Retina (tissue), 1 donor: ENCODE measurements around the gene NCEH1.

Experiments used
- DNase-seq: peaks from one replicate; pipeline ENCODE4 v3.0.0-alpha.2; 2016

Gene NCEH1

GRCh38 chr3:172640751-172641150 is 70.1 kb downstream of the NCEH1 start:
- DNase-seq, result no peak

DNA sequence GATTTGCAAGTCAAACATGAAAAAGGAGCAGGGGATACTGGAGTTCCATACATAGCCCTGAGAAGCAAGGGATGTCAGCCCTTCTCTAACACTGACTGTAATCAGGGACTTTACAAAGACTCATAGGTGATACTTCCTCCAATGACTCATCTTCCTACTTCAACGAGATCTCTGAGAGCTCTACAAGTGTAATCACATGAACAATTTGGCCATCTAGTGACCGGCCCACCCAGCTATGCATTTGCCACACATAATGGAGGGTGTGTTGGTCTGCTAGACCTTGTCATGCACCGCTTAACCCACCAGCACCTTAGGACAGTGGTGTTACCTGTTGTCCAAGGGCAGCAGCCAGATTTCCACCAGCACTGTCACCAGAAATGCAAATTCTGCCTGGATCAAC is 75.3 kb downstream of the NCEH1 start:
- DNase-seq, result no peak

- DNase-seq, result no peak
Measured at GRCh38 chr3:172634948-172635347, 75.9 kb downstream of the NCEH1 start.

DNA sequence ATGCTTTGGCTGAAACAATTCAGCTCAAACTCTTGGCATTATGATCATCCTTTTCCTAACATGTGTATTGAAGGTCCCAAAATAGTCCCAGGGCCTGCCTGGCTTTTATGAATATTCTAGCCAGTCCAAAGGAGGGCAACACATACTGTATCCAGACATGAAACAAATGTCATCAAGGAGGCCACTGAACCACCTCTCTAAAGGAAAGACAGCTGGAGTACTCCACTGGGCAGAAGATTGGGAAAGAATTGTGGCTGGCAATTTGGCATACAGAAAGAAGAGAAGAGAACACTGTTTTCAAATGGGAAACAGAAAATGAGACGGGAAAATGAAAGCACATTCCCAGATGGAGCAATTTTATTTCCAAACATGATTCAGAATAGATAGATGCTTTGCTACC is 80.6 kb downstream of the NCEH1 start:
- DNase-seq, result no peak

DNA sequence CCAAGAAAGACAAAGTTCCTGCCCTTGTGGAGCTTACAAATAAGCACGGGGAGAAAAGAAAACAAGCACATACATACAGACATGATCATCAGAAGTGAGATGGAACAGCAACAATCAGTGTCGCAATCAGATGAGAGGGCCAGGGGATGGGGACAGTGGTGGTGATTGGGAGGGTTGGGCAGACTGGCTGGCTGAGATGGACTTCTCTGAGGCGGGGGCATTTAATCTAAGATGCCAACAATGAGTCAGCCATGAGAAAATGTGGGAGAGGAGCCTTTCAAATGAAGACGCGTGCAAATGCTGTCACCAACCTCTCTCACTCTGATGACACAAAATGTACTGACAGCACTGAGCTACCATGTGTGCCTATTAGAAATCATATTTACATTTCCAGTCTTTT is 81.4 kb downstream of the NCEH1 start:
- no peak for DNase-seq

DNA sequence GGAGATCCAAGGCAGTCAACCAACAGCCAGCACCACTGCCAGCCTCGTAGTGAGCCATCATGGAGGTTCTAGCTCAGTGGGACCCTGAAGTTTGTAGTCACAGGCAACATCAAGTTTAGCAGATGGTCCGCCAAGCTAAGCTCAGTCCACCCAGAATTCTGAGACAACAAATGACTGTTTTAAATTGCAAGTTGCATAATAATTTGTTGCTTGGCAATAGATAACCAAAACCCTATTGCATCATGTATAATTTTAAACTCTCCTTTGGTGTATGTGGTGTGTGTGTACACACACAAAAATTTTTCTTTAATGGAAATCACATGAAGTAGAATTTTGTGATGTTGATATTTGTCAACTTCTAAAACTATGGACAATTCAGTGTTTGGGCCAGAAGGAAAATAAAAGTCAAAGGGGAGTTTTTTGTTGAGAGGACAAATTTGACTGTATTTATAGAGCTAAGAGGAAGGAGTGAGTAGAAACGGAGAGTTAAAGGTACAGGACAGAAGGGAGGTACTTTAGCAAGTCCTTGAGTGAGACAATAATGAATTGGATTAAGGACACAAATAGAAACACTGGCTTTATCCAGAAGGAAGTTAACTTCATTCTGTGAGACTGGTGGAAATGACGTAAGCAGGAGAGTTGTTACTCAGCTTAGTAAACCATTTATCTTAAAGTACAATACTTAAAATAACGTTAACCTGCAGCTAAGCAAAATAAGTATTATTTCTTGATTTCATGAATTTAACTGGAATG is 83.6 kb downstream of the NCEH1 start:
- no peak for DNase-seq

GRCh38 chr3:172626021-172626640 is 84.7 kb downstream of the NCEH1 start:
- DNase-seq, result no peak

DNA sequence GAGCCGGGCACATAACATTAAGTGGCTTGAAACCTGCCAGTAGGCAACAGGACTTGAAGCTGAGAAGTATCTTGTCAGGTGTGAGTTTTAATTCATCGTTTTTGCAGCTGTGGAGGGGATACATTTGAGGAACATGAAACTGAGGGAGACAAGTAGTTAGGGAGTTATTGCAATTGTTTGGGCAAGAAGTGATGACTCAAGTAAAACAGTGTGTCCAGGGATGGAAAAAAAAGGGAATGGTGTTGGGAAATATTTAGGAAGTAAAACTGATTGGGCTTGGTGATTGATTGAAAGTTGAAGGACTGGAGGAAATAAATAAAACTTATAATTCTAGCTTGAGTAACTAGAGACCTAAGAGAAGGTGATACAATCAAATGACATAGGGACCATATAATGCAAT is 85.5 kb downstream of the NCEH1 start:
- no peak for DNase-seq

GRCh38 chr3:172624999-172625398 is 85.9 kb downstream of the NCEH1 start:
- no peak for DNase-seq

DNA sequence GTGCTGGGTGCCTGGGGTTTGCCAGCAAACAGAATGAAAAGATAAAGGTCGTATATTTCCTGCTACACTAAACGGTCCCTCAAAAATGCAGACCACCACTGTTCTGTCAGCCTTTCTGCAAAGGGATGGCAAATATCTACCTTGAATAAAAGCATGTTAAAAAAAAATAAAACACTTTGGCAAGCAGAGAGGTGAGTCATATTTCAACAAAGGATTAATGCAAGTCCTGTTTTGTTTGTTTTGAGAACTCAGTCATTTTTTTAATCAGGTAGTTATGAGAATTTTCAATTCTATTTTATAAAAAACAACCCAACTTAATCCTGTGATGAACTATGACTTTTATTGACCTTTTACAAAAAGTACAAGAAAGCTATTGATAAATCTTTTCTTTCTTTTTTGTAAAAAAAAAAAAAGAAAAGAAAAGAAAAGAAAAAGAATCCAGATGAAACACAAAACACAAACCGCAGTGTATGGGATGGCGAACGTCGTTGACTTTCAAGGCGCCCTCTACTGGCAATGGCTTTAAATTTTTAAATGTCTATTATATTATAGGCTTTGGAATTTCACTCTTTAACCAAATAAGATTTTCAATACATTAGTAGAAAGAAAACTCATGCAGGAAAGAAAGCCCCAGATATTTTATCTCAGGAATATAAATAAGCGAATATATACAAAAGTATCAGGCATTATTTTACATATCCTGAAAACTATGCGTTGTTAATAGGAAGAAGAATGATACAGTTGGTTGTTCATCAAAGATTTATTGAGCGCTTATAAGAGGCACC is 87.8 kb downstream of the NCEH1 start:
- no peak for DNase-seq

- DNase-seq, result no peak
Measured at GRCh38 chr3:172622156-172622555, 88.7 kb downstream of the NCEH1 start.

DNA sequence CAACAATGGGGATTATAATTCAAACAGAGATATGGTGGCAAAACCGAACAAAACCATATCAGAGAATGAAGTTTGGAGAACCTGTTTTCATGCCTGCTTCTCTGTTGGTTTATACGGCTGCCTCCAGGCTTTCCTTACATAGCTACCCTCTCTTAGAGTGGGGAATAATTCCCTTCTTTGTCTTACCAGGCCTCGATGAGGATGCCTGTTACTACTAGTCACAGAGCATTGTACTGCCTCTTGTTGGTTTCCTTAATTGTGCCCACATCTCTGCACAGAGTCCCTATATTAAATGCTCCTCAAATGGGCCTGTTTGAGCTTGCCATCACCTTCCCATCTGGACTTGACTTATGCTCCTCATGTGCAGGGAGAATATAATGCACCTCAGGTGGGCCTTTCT is 92.9 kb downstream of the NCEH1 start:
- DNase-seq, result no peak

DNA sequence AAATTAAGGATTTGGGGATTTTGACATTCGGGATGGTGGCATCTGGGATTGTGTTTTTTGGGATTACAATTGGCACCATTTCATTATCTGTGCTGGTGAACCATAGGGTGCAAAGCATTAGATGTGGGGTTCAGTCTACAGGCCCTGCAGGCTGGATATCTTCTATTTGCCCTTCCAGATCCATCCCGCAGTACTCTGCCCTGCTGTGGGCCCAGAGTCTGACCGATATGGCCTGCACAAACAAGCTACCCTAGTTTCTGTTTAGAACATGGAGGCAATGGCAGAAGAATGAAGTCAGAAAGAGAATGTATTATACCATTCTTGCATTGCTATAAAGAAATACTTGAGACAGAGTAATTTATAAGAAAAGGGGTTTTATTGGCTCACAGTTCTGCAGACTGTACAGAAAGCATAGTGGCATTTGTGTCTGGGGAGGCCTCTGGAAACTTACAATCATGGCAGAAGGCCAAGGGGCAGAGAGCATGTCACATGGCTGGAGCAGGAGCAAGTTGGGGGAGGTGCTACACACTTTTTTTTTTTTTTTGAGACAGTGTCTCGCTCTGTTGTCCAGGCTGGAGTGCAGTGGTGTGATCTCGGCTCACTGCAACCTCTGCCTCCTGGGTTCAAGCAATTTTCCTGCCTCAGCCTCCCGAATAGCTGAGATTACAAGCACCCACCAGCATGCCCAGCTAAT is 93.7 kb downstream of the NCEH1 start:
- DNase-seq, result no peak

DNA sequence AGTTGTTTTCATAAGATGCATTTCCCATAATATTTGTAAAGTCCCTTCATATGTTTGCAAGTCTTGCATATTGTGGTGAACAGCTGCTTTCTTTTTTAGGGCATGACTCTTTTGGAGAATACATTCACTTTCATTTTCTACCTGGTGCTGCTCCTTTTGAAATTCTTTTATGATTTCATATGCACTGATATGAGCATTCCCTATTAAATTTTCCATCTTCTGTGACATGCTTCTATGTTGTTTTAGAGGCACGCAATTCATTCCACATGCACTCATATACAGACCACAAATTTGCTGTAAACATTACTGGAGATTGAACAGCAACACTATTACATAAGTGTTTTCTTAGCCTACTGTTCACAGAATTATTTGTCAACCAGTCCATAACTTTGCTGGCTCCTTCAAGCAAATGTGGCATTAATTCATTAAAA is 94.8 kb downstream of the NCEH1 start:
- DNase-seq, result no peak

DNA sequence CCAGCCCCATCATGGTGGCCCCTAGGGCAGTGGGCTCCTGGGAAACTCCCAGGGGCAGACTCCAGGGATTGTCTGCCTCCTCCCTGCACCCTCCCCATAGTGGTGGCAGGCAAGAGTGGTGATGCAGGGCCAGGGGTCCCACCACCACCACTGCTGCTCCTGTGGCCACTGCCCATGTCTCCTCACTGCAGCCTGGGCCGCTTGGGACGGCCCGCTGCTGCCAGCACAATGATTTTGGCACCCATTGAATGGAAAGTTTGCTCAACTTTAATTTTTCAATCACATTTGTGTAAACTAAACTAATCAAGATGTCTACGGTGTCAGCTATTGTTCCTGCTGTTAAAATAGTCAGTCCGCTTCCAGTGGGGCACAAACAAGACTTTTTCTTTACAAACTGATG is 95.6 kb downstream of the NCEH1 start:
- no peak for DNase-seq

GRCh38 chr3:172614340-172615274 is 96.3 kb downstream of the NCEH1 start:
- DNase-seq, result no peak

DNA sequence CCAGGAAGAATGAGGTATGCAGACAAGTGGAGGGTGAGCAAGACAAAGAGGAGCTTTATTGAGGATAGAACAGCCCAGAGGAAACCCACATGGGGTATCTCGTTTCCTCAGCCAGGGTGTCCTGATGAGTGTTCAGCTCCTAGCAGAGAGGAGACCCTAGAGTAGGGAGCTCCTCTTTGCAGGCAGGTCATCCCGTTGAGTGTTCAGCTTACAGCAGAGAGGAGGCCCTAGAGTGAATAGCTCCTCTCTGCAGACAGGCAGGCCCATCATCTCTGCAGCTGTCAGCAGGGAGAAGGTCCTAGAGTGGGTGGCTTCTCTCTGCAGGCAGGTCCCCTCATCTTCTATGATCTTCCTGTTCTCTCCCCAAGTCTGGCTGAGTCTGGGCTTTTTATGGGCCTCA is 97.0 kb downstream of the NCEH1 start:
- no peak for DNase-seq

GRCh38 chr3:172612871-172613678 is 97.8 kb downstream of the NCEH1 start:
- DNase-seq, result no peak

DNA sequence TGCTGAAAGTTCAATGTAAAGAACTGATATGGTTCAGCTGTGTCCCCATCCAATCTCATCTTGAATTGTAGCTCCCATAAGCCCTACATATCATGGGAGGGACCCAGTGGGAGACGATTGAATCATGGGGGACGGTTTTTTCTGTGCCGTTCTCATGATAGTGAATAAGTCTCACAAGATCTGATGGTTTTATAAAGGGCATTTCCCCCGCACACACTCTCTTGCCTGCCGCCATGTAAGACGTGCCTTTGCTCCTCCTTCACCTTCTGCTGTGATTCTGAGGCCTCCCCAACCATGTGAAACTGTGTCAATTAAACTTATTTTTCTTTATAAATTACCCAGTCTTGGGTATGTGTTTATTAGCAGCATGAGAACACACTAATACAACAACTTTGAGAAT is 101.1 kb downstream of the NCEH1 start:
- DNase-seq, result no peak

DNA sequence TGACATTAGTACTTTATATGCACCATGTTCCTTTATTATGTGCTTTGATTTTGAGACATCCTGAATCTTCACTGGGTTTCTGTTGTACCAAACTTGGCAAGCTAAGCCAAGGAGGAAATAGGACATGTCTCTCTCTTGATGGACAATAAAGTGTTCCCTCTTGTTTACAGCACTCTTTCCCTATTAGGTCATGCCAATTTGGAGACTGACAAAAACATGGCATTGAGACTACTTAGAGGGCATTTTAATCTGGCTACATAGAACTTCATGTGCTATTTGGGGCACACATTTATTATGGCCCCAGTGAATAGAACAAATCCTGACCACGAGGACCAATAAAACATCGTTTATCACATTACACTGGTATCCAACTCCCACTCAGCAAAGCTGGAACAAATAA is 102.3 kb downstream of the NCEH1 start:
- no peak for DNase-seq
